ENCODE data around the gene OPN4.

The OPN4 gene

GRCh38 chr10:86703176-86703575 is 48.8 kb downstream of the OPN4 start:
- H3K4me3 ChIP-seq (ENCODE audit: low read depth, low read length): no peak overlapping the region
- no peak for TF ChIP-seq CTCF (IDR thresholded peaks at IDR 0.05; ENCODE audit: low read depth, low read length)

- H3K4me3 ChIP-seq (ENCODE audit: low read depth, low read length): no peak overlapping the region
- no peak for TF ChIP-seq CTCF (IDR thresholded peaks at IDR 0.05; ENCODE audit: low read depth, low read length)
These were observed 50.8 kb downstream of the OPN4 start for GRCh38 chr10:86705139-86705538.

- TF ChIP-seq CTCF (IDR thresholded peaks at IDR 0.05; ENCODE audit: low read depth, low read length): no peak
- no peak overlapping the region for H3K4me3 ChIP-seq (ENCODE audit: low read depth, low read length)
These were observed 51.6 kb downstream of the OPN4 start for GRCh38 chr10:86705905-86706304.

GRCh38 chr10:86706401-86706841 is 52.1 kb downstream of the OPN4 start:
- no peak overlapping the region for H3K4me3 ChIP-seq (ENCODE audit: low read depth, low read length)
- TF ChIP-seq CTCF (IDR thresholded peaks at IDR 0.05; ENCODE audit: low read depth, low read length): no peak

- H3K4me3 ChIP-seq (ENCODE audit: low read depth, low read length): no peak overlapping the region
- no peak for TF ChIP-seq CTCF (IDR thresholded peaks at IDR 0.05; ENCODE audit: low read depth, low read length)
These were observed 52.6 kb downstream of the OPN4 start for GRCh38 chr10:86706977-86707376.

GRCh38 chr10:86707505-86707904 is 53.2 kb downstream of the OPN4 start:
- no peak overlapping the region for H3K4me3 ChIP-seq (ENCODE audit: low read depth, low read length)
- no peak for TF ChIP-seq CTCF (IDR thresholded peaks at IDR 0.05; ENCODE audit: low read depth, low read length)

- no peak overlapping the region for H3K4me3 ChIP-seq (ENCODE audit: low read depth, low read length)
- no peak for TF ChIP-seq CTCF (IDR thresholded peaks at IDR 0.05; ENCODE audit: low read depth, low read length)
These were observed 53.9 kb downstream of the OPN4 start for GRCh38 chr10:86708068-86708782.
